GM11168 (cell line): ENCODE measurements around the gene ARPC5L.
"Not testable (repeated sequence)": the region's sequence is repeated elsewhere in the genome, so short reads cannot be mapped to it uniquely, and the experiment has no call there.

Source experiments
- in situ Hi-C: fragments of 300-500 bp; cut with MboI; formaldehyde crosslinking; loops from one replicate; pipeline ENCODE4 v1.12.0; 2022; ENCODE audit warnings: low sequenced_read_pairs; ENCODE audit not compliant: unreplicated experiment

Gene ARPC5L

GRCh38 chr9:124861342-124862229 lies at the start of gene ARPC5L, which contains the start of gene RPL35:
ARPC5L (plus strand) TSS chr9:124862130; CDS start chr9:124869291, 7,161 bp downstream.
RPL35 (minus strand) TSS chr9:124861957; CDS start chr9:124861912, 45 bp downstream.
- in situ Hi-C loops = no loop called here

GRCh38 chr9:124812441-124812876 lies 49.5 kb upstream of the ARPC5L start:
- in situ Hi-C loops = no loop called here

GRCh38 chr9:124813041-124813440 lies 48.9 kb upstream of the ARPC5L start:
- in situ Hi-C loops = no loop called here

DNA sequence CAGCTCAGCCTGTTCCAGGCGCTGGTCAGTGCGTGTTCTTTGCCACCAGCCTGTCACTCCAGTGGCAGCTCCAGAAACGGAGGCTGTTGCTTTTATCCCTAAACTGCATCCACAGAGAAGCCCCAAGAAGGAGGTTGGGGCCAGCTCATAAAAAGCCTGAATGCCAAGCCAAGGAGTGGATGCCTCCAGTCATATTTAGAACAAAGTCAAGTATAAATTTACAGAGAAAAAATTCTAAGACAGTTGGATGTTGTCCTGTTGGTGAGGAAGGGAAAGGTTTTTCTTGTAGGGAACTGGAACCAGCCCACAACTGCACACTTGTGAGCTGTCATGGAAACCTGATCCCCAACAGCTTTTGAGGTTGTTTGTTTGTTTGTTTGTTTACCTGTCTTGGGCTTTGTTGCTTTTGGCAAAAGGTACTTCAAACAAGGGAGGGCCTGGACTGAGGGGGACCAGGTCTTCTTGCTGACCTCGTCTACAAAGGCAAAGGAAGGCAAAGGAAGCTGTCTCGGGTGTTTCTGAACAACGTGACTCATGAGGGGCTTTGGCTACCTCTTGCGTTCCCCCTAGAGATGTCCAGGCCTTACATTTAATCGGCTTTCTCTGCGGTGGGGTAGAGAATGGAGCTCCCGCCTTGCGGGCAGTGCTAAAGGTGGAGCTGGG lies 48.3 kb upstream of the ARPC5L start:
- in situ Hi-C loops = no loop called here

DNA sequence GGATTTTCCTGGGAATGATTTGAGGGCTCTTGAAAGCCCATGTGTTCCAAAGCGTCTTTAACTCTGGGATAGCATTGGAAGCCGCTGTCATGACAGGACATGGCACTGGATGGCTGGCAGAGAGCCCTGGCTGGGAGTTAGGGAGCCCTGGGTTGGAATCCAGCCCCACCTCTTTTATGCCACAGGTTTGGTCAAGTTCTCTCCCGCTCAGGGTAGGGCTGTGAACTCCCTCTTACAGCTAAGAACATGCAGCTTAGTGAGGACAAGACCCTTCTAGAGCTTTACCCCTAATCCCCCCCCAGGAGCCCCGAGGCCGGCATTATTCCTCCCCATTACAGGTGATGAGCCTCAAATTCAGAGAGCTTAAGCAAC lies 47.8 kb upstream of the ARPC5L start:
- in situ Hi-C loops = no loop called here

DNA sequence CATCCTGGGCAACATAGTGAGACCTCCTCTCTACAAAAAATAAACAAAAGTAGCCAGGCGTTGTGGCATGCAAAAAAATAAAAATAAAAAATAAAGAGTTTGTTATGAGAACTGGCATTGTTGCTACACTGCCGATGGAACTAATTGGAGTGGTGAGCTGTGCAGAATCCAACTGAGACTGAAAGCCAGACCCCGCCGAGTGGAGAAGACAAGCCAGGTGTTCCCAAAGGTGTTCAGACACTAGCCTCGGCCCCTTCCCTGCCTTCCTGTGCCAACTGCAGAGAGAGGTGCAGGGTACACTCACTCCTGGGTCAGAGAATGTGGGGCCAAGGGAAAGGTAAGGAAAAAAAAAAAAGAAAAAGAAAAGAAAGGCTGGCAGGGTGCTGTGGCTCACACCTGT lies 46.3 kb upstream of the ARPC5L start:
- in situ Hi-C loops = no loop called here

DNA sequence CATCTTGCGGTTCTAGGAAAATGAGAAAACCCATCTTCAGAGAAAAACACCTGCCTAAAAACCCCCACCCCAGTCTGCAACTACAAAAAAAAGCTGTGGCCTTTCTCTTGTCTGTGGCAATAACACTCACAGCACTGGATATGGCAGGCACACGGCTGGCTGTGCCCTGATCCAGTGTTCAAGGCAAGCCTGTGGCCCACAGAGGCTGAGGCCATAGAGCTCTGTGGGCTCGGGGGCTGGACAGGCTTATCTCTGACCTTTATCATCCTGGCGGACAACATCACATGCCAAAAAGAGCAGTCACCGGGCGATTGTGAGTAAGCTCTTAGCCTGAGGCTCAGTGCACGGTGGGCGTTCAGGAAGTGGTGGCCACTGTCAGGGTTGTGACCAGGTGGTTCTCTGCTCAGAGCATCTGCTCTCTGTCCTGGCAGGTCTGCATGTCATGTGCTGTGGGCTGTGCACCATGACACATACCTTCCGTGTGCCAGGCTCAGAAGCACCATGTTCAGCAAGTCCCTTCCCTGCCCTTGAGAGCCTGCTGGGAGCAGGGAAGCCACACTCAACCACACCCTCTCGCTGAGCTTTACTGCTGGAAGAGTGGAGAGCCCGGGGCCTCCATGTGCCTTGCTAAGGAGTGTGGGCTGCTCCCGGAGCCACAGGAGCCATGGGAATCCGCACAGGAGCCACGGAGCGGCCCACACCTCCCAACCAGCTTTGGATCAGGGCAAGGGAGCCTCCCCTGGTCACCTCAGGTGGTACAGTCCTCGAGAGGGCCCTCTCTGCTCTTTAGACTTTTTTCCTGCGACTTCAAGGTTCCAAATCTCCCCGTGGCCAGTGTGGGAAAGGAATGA lies 43.3 kb upstream of the ARPC5L start:
- in situ Hi-C loops = no loop called here

DNA sequence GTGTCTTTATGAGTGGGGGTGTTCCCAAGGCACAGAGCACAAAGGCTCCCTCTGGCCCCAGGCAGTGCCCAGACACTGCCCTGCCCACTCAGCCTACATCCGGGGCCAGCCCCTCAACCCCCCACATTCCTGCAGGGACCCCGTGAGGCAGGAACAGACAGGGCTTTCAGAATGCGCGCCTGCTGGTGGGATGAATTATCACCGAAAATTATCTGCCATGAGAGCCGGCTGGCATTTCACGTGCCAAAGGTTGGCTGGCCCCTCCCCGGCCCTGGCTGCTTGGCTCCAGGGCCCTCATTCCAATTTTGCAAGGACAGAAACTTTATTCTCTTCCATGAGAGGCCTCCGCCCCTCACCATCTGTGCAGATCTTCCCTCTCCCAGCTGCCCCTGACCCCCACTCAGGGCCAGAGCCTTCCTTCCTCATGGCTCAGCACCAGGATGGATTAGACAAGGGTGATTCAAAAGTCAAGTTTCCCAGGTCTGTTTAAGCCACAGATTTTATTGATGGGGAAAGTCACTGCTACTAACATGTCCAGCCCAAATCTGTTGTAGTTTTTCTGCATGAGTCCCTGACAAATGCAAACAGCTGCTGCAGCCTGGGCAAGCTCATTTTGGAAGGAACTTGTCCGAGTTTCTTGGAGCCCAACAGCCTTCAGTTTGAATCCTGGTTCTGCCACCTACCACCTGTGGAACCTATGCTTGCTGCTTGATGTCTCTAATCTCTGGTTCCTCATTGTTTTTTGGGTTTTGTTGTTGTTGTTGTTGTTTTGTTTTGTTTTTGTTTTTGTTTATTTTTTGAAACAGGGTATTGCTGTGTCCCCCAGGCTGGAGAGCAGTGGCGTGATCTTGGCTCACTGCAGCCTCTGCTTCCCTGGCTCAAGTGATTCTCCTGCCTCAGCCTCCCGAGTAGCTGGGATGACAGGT lies 41.0 kb upstream of the ARPC5L start:
- in situ Hi-C loops = no loop called here

- in situ Hi-C loops = no loop called here
Observed at GRCh38 chr9:124828489-124829333, 33.2 kb upstream of the ARPC5L start.

- in situ Hi-C loops = no loop called here
Observed at GRCh38 chr9:124829334-124829669, 32.6 kb upstream of the ARPC5L start.

DNA sequence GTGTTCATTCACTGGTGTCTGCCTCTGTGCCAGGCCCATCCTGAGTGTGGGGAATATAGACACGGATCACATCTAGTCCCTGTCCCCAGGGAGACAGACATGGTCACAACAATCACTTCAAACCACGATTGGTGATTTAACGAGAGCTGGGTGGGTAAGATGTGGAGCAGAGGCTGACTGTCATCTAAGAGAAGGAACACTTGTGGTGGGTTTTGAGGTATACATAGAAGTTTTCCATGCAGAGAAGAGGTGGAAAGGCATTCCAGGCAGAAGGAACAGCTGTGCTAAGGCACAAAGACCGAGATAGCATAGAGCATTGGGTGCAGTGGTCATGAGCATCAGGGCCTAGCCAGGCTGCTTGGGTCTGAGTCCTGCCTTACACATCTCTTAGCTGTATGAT lies 31.3 kb upstream of the ARPC5L start:
- in situ Hi-C loops = no loop called here

- in situ Hi-C loops = no loop called here
Observed at GRCh38 chr9:124831642-124832364, 30.1 kb upstream of the ARPC5L start.

- in situ Hi-C loops = no loop called here
Observed at GRCh38 chr9:124834591-124834990, 27.3 kb upstream of the ARPC5L start.

DNA sequence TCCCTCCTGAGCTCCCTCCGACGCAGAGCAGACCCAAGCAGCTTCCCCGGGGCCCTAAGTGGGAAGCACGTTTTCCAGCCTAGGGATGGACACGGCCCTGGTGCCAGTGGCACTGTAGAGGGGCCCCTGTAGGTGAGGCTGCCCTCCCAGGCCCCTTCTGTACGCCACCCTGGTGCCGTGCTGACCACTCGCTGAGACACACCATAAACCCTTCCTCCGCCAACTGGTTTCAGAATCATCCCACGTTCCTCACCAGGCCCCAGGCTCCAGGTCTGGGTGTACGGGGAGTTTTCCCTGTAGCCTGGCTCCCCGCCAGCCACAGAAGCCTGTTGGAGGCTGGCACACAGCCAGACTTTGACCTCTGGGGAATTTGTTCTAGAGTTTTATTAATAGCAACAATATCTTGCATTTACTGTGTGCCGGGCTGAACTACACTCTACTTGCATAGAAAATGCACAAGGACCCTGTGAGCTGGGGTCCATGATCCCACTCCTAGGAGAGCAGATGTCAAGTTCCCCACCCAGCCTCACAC lies 26.8 kb upstream of the ARPC5L start:
- in situ Hi-C loops = no loop called here

- in situ Hi-C loops = not testable (repeated sequence)
Observed at GRCh38 chr9:124838132-124838531, 23.8 kb upstream of the ARPC5L start.

DNA sequence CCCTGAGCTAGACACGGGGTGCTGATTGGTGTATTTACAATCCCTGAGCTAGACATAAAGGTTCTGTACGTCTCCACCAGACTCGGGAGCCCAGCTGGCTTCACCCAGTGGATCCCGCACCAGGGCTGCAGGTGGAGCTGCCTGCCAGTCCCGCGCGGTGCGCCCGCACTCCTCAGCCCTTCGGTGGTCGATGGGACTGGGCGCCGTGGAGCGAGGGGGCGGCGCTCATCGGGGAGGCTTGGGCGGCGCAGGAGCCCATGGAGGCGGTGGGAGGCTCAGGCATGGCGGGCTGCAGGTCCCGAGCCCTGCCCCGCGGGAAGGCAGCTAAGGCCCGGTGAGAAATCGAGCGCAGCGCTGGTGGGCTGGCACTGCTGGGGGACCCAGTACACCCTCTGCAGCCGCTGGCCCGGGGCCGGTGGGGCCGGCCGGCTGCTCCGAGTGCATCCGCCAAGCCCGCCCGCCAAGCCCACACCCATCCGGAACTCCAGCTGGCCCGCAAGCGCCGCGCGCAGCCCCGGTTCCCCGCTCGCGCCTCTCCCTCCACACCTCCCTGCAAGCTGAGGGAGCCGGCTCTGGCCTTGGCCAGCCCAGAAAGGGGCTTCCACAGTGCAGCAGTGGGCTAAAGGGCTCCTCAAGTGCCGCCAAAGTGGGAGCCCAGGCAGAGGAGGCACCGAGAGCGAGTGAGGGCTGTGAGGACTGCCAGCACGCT lies 23.2 kb upstream of the ARPC5L start:
- in situ Hi-C loops = not testable (repeated sequence)

- in situ Hi-C loops = no loop called here
Observed at GRCh38 chr9:124839612-124840299, 22.2 kb upstream of the ARPC5L start.
